GM21576 (cell line): ENCODE data around the gene TPM2.

Source experiments
- ATAC-seq: cut with Tn5 transposase; IDR thresholded peaks from one replicate; pipeline ENCODE4 v1.9.1; 2021; ENCODE audit warnings: mild to moderate bottlenecking, moderate library complexity; ENCODE audit not compliant: unreplicated experiment

The TPM2 gene

GRCh38 chr9:35689542-35690293 lies at the start of gene TPM2:
Gene TPM2 (minus strand): TSS chr9:35689925. CDS start chr9:35689817, 108 bp downstream.
- ATAC-seq = no peak

GRCh38 chr9:35738924-35739323 lies 49.2 kb upstream of the TPM2 start:
- no peak for ATAC-seq

- ATAC-seq = no peak
Observed at GRCh38 chr9:35738186-35738585, 48.5 kb upstream of the TPM2 start.

- no peak for ATAC-seq
Observed at GRCh38 chr9:35737143-35737542, 47.4 kb upstream of the TPM2 start.

- ATAC-seq = no peak
Observed at GRCh38 chr9:35736201-35736633, 46.5 kb upstream of the TPM2 start.

GRCh38 chr9:35734096-35734495 lies 44.4 kb upstream of the TPM2 start:
- ATAC-seq = no peak

- peak; percentile 0 for ATAC-seq
Observed at GRCh38 chr9:35732800-35733541, 43.2 kb upstream of the TPM2 start.

GRCh38 chr9:35732185-35732799 lies 42.6 kb upstream of the TPM2 start, which contains the start of the genes CREB3 and TLN1:
Gene CREB3 (plus strand): TSS chr9:35732666. CDS start chr9:35732773, 107 bp downstream.
Gene TLN1 (minus strand): TSS chr9:35732195. CDS start chr9:35725694, 6,501 bp downstream.
- ATAC-seq = peak; percentile 80

GRCh38 chr9:35731415-35732184 lies 41.9 kb upstream of the TPM2 start:
- no peak for ATAC-seq

- ATAC-seq = no peak
Observed at GRCh38 chr9:35730486-35730854, 40.7 kb upstream of the TPM2 start.

GRCh38 chr9:35729700-35730485 lies 40.2 kb upstream of the TPM2 start:
- no peak for ATAC-seq

GRCh38 chr9:35729101-35729500 lies 39.4 kb upstream of the TPM2 start:
- no peak for ATAC-seq

- ATAC-seq = no peak
Observed at GRCh38 chr9:35728041-35728971, 38.6 kb upstream of the TPM2 start.

GRCh38 chr9:35727676-35728040 lies 37.9 kb upstream of the TPM2 start:
- no peak for ATAC-seq

GRCh38 chr9:35726931-35727330 lies 37.2 kb upstream of the TPM2 start:
- peak; percentile 51 for ATAC-seq

- no peak for ATAC-seq
Observed at GRCh38 chr9:35725362-35725761, 35.6 kb upstream of the TPM2 start.

GRCh38 chr9:35723908-35724307 lies 34.2 kb upstream of the TPM2 start:
- ATAC-seq = no peak

GRCh38 chr9:35723426-35723825 lies 33.7 kb upstream of the TPM2 start:
- ATAC-seq = no peak

- ATAC-seq = no peak
Observed at GRCh38 chr9:35719546-35719945, 29.8 kb upstream of the TPM2 start.
